K562 (cell line): ENCODE results near the gene GATAD2B. TPM values are rescaled to one million over a fixed set of nuclear protein-coding genes. Genes with fewer than 3 reads are reported as not detected.

Source experiments
- C11orf30 ChIP-seq: fragments of 450-650 bp; IDR thresholded peaks from 2 replicates; pipeline ENCODE4 v1.6.1; 2016; ENCODE audit warnings: low read depth, mild to moderate bottlenecking
- E2F6 ChIP-seq, 2 experiments: IDR thresholded peaks; 2 replicates each; pipeline ENCODE4 v1.6.1; 2011; ENCODE audit warnings: borderline replicate concordance in 1 of 2, control low read depth in 1 of 2, low read depth in 1 of 2, low read length in 1 of 2, mild to moderate bottlenecking in 1 of 2, mixed read lengths in 1 of 2, moderate library complexity in 1 of 2; ENCODE audit not compliant: insufficient read depth in 1 of 2, insufficient read length in 1 of 2, poor library complexity in 1 of 2, severe bottlenecking in 1 of 2; ENCODE audit errors: extremely low read depth in 1 of 2
- ESRRA ChIP-seq: fragments of 450-650 bp; IDR thresholded peaks from 2 replicates; pipeline ENCODE4 v1.6.1; 2014; ENCODE audit warnings: low read depth, mild to moderate bottlenecking, moderate library complexity, borderline replicate concordance
- FOXK2 ChIP-seq, 2 experiments: fragments of 450-650 bp; IDR thresholded peaks in 1 of 2; conservative IDR thresholded peaks in 1 of 2; 2 replicates each; pipeline ENCODE4 v1.6.1; 2016; ENCODE audit warnings: low read depth in 2 of 2, mild to moderate bottlenecking in 1 of 2
- GMEB1 ChIP-seq: fragments of 250-450 bp; sonication (Bioruptor Pico); IDR thresholded peaks from 2 replicates; pipeline ENCODE4 v1.4.0; 2020; ENCODE audit warnings: mild to moderate bottlenecking
- HMG20A ChIP-seq: fragments of 450-650 bp; formaldehyde crosslinking; conservative IDR thresholded peaks from 2 replicates; pipeline ENCODE4 v1.4.0; 2020; ENCODE audit warnings: mild to moderate bottlenecking, mixed read lengths
- HNRNPL ChIP-seq: fragments of 200-400 bp; formaldehyde crosslinking; IDR thresholded peaks from 2 replicates; pipeline ENCODE4 v1.6.1; 2017; ENCODE audit warnings: low read depth, mild to moderate bottlenecking, low read length
- HNRNPLL ChIP-seq: fragments of 200-400 bp; formaldehyde crosslinking; IDR thresholded peaks from 2 replicates; pipeline ENCODE4 v1.6.1; 2017; ENCODE audit warnings: low read length, low read depth, mild to moderate bottlenecking; ENCODE audit not compliant: poor library complexity, severe bottlenecking
- IRF2 ChIP-seq: sonication (generic); formaldehyde crosslinking; IDR thresholded peaks from 2 replicates; pipeline ENCODE4 v1.8.1; 2022; ENCODE audit warnings: mild to moderate bottlenecking, missing genetic modification reagents
- MCM2 ChIP-seq: fragments of 450-650 bp; IDR thresholded peaks from 2 replicates; pipeline ENCODE4 v1.6.1; 2017; ENCODE audit warnings: low read depth, mild to moderate bottlenecking
- MTA1 ChIP-seq: fragments of 450-650 bp; IDR thresholded peaks from 2 replicates; pipeline ENCODE4 v1.6.1; 2017; ENCODE audit warnings: borderline replicate concordance
- NCOA2 ChIP-seq, 2 experiments: fragments of 450-650 bp; IDR thresholded peaks; 2 replicates each; pipeline ENCODE4 v1.6.1; 2018; ENCODE audit warnings: mild to moderate bottlenecking in 2 of 2, moderate library complexity in 1 of 2; ENCODE audit not compliant: partially characterized antibody in 2 of 2
- NR2C2 ChIP-seq, 2 experiments: fragments of 200-800 bp in 1 of 2; sonication (Bioruptor generic) in 1 of 2; sonication (generic) in 1 of 2; formaldehyde crosslinking in 1 of 2; IDR thresholded peaks; 2 replicates each; pipeline versions ENCODE4 v1.6.1 to v1.8.0; 2016 to 2022; ENCODE audit warnings: mild to moderate bottlenecking in 1 of 2, missing compliant biosample characterization in 1 of 2, missing genetic modification characterization in 1 of 2, missing genetic modification reagents in 1 of 2
- PCBP1 ChIP-seq: fragments of 200-400 bp; formaldehyde crosslinking; IDR thresholded peaks from 2 replicates; pipeline ENCODE4 v1.6.1; 2018; ENCODE audit warnings: mild to moderate bottlenecking, low read depth, low read length; ENCODE audit not compliant: poor library complexity, severe bottlenecking
- POLR2B ChIP-seq: fragments of 450-650 bp; IDR thresholded peaks from 2 replicates; pipeline ENCODE4 v1.6.1; 2018; ENCODE audit warnings: low read depth; ENCODE audit not compliant: partially characterized antibody
- RAD21 ChIP-seq, 2 experiments: fragments of 250-450 bp in 1 of 2; fragments of 450-650 bp in 1 of 2; sonication (Bioruptor Pico) in 1 of 2; formaldehyde crosslinking in 1 of 2; IDR thresholded peaks in 1 of 2; conservative IDR thresholded peaks in 1 of 2; 2 replicates each; pipeline versions ENCODE4 v1.4.0 to v1.8.0; 2020 to 2022; ENCODE audit warnings: mild to moderate bottlenecking in 2 of 2, moderate library complexity in 1 of 2
- RBBP5 ChIP-seq: fragments of 200-600 bp; sonication (generic); IDR thresholded peaks from 2 replicates; pipeline ENCODE4 v1.6.1; 2012; ENCODE audit warnings: borderline replicate concordance, mild to moderate bottlenecking, low read length, control low read depth, inconsistent platforms; ENCODE audit not compliant: insufficient read depth, poor library complexity, severe bottlenecking
- SMARCE1 ChIP-seq: fragments of 450-650 bp; IDR thresholded peaks from 2 replicates; pipeline ENCODE4 v1.7.1; 2016; ENCODE audit warnings: mild to moderate bottlenecking
- SNIP1 ChIP-seq: fragments of 450-650 bp; IDR thresholded peaks from 2 replicates; pipeline ENCODE4 v1.7.1; 2017; ENCODE audit warnings: low read depth, mild to moderate bottlenecking
- TAF1 ChIP-seq: IDR thresholded peaks from 2 replicates; pipeline ENCODE4 v1.6.1; 2011; ENCODE audit warnings: mild to moderate bottlenecking, low read length, moderate library complexity; ENCODE audit not compliant: insufficient read depth, control insufficient read depth, severe bottlenecking; ENCODE audit errors: extremely low read depth
- ZNF134 ChIP-seq: fragments of 250-450 bp; sonication (Bioruptor Pico); conservative IDR thresholded peaks from 2 replicates; pipeline ENCODE4 v1.4.0; 2020
- polyA plus RNA-seq, 8 experiments: library from polyadenylated mRNA; depleted of rRNA in 4 of 8; stranded (reverse) in 5 of 8; unstranded in 3 of 8; fragments of >200 nt; fragmentation: Nextera tagmentation in 2 of 8; fragmentation: Illumina TruSeq in 1 of 8; extraction: Ambion mirVana in 2 of 8; extraction: Trizol in 1 of 8; gene quantifications; 2 replicates each; pipeline versions ENCODE4 v1.2.1 to v1.2.3, GENCODE V29; 2011 to 2014; ENCODE audit warnings: inconsistent platforms in 1 of 8, missing spikeins in 1 of 8
- total RNA-seq, 7 experiments: library from RNA; depleted of rRNA in 6 of 7; stranded (reverse); fragments of >200 nt in 6 of 7; fragmentation: Illumina TruSeq in 2 of 7; extraction: Trizol in 2 of 7; gene quantifications; 2 replicates each; pipeline versions ENCODE4 v1.2.1 to v1.2.3, GENCODE V29; 2011 to 2021; ENCODE audit warnings: low replicate concordance in 1 of 7
- TF ChIP-seq, protein P1 (sequence below), 2 experiments: fragments of 250-450 bp in 1 of 2; fragments of 450-650 bp in 1 of 2; sonication (Bioruptor Pico) in 1 of 2; IDR thresholded peaks; 2 replicates each; pipeline versions ENCODE4 v1.6.1 to v1.8.0; 2016 to 2021; ENCODE audit warnings: mild to moderate bottlenecking in 2 of 2, moderate library complexity in 2 of 2, missing compliant biosample characterization in 1 of 2, missing genetic modification characterization in 1 of 2

Gene GATAD2B
- total and polyA plus RNA-seq, 9 of the 15 experiments (the other 6 are each of a cell fraction or from before 2014, with no cell fraction given), result 1.5 to 40.2 (median 4.9) TPM

- TF ChIP-seq MCM2 (no peak), TAF1 (peak; percentile 33), NCOA2 (IDR thresholded peaks at IDR 0.05; ENCODE audit: partially characterized antibody in 2 of 2) (no peak), RAD21 (CRISPR knock-in tag; conservative IDR thresholded peaks at IDR 0.05 in 1 of 2, IDR thresholded peaks at IDR 0.05 in 1 of 2) (0 out of 4 replicates have a peak, but pooled peaks of 1 of the 2 experiments have one; percentile 8), C11orf30 (peak; percentile 42; the same call in 1 of the 2 replicates), PCBP1 (peak; percentile 74), FOXK2 (conservative IDR thresholded peaks at IDR 0.05 in 1 of 2, IDR thresholded peaks at IDR 0.05 in 1 of 2; ENCODE audit: low read depth in 2 of 2) (peak; percentile 90 to 92), SNIP1 (peak; percentile 43; the same call in 1 of the 2 replicates), ZNF134 (CRISPR knock-in tag) (peak; percentile 42), E2F6 (IDR thresholded peaks at IDR 0.05; ENCODE audit: borderline replicate concordance in 1 of 2, extremely low read depth in 1 of 2, insufficient read depth in 1 of 2, insufficient read length in 1 of 2, low read depth in 1 of 2, low read length in 1 of 2, poor library complexity in 1 of 2, severe bottlenecking in 1 of 2) (no peak), NR2C2 (CRISPR knock-in tag; IDR thresholded peaks at IDR 0.05) (peak; percentile 96), NR2C2 (tag; IDR thresholded peaks at IDR 0.05) (peak; percentile 99), POLR2B (peak; percentile 61), HNRNPL (no peak), HNRNPLL (peak; percentile 58), HMG20A (CRISPR knock-in tag) (no peak), GMEB1 (peak; percentile 62; the same call in 1 of the 2 replicates), MTA1 (peak; percentile 65), SMARCE1 (0 out of 2 replicates have a peak, but pooled peaks have one; percentile 55), IRF2 (CRISPR knock-in tag) (no peak), ESRRA (no peak), RBBP5 (peak; percentile 89)
- TF ChIP-seq, protein P1, sequence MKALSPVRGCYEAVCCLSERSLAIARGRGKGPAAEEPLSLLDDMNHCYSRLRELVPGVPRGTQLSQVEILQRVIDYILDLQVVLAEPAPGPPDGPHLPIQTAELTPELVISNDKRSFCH (CRISPR knock-in tag; IDR thresholded peaks at IDR 0.05), result no peak
- TF ChIP-seq, protein P1 (tag; IDR thresholded peaks at IDR 0.05), result peak; percentile 71
Observed at GRCh38 chr1:153958111-153958960, 35.6 kb upstream of the GATAD2B start, which contains the start of gene CRTC2 (continued).
